GM19351 (cell line): ENCODE results near the gene KDM3B.
"Not testable (repeated sequence)": the region's sequence is repeated elsewhere in the genome, so short reads cannot be mapped to it uniquely, and the experiment has no call there.

Experiments used
- ATAC-seq: cut with Tn5 transposase; IDR thresholded peaks from one replicate; pipeline ENCODE4 v1.9.1; 2021; ENCODE audit warnings: mild to moderate bottlenecking, moderate library complexity; ENCODE audit not compliant: unreplicated experiment

The KDM3B gene

GRCh38 chr5:138466900-138467710, 114.6 kb downstream of the KDM3B start:
- no peak for ATAC-seq

- no peak for ATAC-seq
These were observed 115.2 kb downstream of the KDM3B start for GRCh38 chr5:138467711-138468132.

DNA sequence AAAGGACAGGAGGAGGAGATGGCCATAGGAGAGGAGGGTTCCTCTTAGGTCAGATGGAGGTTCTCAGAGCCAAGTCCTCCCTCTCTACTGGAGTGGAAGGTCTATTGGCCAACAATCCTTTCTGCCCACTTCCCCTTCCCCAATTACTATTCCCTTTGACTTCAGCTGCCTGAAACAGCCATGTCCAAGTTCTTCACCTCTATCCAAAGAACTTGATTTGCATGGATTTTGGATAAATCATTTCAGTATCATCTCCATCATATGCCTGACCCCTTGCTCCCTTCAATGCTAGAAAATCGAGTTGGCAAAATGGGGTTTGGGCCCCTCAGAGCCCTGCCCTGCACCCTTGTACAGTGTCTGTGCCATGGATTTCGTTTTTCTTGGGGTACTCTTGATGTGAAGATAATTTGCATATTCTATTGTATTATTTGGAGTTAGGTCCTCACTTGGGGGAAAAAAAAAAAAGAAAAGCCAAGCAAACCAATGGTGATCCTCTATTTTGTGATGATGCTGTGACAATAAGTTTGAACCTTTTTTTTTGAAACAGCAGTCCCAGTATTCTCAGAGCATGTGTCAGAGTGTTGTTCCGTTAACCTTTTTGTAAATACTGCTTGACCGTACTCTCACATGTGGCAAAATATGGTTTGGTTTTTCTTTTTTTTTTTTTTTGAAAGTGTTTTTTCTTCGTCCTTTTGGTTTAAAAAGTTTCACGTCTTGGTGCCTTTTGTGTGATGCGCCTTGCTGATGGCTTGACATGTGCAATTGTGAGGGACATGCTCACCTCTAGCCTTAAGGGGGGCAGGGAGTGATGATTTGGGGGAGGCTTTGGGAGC, 115.9 kb downstream of the KDM3B start:
- ATAC-seq: no peak

DNA sequence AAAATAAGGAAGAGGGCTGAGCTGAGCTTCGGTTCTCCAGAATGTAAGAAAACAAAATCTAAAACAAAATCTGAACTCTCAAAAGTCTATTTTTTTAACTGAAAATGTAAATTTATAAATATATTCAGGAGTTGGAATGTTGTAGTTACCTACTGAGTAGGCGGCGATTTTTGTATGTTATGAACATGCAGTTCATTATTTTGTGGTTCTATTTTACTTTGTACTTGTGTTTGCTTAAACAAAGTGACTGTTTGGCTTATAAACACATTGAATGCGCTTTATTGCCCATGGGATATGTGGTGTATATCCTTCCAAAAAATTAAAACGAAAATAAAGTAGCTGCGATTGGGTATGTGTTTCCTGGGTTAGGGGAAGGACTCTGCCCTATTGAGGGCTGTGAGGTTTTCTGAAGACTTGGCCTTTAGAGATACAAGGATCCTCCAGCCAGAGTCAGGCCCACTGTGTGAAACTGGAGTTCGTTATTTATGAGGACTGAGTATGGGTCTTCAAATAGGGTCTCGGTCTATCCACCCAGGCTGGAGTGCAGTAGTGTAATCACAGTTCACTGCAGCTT, 116.6 kb downstream of the KDM3B start:
- no peak for ATAC-seq

- no peak for ATAC-seq
These were observed 117.2 kb downstream of the KDM3B start for GRCh38 chr5:138469540-138470321.

GRCh38 chr5:138470322-138471051, 118.0 kb downstream of the KDM3B start:
- ATAC-seq: no peak

GRCh38 chr5:138471052-138471361, 118.5 kb downstream of the KDM3B start:
- ATAC-seq: no peak

GRCh38 chr5:138472353-138472752, 119.9 kb downstream of the KDM3B start:
- no peak for ATAC-seq

DNA sequence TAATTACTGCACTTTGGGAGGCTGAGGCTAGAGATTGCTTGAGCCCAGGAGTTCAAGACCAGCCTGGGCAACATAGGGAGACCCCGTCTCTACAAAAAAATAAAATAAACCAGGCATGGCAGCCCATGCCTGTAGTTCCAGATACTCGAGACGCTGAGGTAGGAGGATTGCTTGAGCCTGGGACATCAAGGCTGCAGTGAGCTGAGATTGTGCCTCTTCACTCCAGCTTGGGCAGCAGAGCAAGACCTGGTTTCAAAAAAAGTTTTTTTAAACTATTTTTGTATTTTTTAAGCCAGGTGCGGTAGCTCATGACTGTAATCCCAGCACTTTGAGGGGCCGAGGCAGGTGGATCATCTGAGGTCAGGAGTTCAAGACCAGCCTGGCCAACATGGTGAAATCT, 120.7 kb downstream of the KDM3B start:
- not testable (repeated sequence) for ATAC-seq

GRCh38 chr5:138476918-138477317, 124.4 kb downstream of the KDM3B start:
- no peak for ATAC-seq

- no peak for ATAC-seq
These were observed 130.2 kb downstream of the KDM3B start for GRCh38 chr5:138482638-138483037.
